Measurements from ENCODE around the gene HECTD3.
A peak's percentile ranks its signal among the peaks of the same experiment; 100 is the strongest.
"Not testable (repeated sequence)": the region's sequence is repeated elsewhere in the genome, so short reads cannot be mapped to it uniquely, and the experiment has no call there.

HECTD3 gene

DNA sequence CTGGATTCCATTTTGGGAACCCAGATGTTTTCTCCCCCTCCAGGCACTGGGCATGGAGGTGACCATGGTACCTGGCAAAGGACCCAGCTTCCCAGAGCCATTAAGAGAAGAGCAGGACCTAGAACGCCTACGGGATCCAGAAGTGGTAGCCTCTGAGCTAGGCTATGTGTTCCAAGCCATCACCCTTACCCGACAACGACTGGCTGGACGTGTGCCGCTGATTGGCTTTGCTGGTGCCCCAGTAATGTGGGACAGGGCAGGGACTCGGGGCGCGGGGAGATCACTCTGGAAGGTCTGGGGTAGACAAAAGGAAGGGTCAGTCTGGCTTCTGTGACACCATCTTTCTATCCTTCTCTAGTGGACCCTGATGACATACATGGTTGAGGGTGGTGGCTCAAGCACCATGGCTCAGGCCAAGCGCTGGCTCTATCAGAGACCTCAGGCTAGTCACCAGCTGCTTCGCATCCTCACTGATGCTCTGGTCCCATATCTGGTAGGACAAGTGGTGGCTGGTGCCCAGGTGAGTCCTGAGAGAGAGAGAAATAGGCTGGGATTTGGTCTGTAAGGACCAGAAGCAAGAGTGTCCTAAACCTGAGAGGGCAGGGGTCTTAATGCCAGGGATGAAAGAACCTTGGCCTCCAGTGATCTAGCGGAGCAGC is 2.6 kb upstream of the HECTD3 start:
- DNase-seq = no peak

DNA sequence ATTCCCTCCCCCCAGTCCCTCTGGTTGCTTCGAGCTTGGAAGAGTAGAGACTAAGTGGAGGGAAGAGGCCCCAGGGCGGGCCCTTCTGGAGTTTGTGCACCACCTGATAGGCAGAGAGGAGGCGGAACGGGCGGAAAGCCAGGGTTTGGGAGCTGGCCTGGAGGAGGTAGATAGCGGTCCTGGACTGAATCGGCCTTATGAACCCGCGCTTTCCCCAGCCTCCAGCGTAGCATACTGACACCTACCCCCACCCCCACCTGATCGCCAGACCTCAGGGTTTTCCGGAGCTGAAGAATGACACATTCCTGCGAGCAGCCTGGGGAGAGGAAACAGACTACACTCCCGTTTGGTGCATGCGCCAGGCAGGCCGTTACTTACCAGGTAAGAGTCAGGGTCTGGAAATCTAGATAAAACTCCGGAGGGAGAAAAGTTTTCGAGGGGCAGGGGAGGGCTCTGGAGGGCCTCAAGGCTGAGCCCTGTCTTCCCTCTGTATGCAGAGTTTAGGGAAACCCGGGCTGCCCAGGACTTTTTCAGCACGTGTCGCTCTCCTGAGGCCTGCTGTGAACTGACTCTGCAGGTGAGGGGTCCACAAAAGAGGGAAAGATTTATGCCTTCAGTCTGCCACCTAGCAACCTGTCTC is 1.6 kb upstream of the HECTD3 start:
- DNase-seq = no peak

DNA sequence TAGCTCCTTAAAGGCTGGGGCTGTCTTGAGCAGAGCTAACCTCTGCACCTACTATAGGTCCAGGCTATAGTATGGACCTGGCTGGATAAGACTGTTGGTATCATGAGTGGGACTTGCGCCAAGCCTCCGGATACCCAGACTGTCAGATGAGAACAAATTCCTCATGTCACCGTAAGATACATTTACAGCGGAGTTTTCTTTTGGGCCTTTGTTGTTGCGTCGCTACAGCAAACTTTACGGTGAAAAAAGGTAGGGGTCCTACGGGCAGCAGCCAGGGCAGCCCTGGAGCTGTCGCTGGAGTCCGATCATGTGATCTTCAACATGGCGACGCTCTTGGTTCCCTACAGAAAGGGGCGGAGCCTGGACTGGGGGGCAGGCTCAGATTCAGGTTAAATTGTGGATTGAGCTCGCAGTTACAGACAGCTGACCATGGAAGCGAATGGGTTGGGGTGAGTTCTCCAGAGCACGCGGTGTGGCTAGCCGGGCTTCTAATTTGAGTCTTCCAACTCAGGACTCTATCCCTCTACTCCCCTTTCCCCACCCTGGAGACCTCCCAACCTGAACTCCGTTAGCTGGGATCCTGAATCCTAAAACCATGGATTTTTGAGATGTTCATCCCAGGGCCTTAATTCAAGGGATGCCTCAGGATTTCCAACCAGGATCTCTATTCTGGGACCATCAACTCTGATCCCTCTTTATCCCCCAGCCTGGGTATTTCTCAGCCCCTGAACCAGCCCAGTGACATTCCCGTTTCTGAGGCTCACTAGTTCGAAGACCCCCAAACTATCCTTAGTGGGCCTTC is 914 bp upstream of the HECTD3 start, which contains the start of gene UROD:
TSS of gene UROD (plus strand) at position 418 of the 802 bp plus-strand sequence. CDS start at position 430, 12 bp downstream.
- DNase-seq = peak; percentile 88

DNA sequence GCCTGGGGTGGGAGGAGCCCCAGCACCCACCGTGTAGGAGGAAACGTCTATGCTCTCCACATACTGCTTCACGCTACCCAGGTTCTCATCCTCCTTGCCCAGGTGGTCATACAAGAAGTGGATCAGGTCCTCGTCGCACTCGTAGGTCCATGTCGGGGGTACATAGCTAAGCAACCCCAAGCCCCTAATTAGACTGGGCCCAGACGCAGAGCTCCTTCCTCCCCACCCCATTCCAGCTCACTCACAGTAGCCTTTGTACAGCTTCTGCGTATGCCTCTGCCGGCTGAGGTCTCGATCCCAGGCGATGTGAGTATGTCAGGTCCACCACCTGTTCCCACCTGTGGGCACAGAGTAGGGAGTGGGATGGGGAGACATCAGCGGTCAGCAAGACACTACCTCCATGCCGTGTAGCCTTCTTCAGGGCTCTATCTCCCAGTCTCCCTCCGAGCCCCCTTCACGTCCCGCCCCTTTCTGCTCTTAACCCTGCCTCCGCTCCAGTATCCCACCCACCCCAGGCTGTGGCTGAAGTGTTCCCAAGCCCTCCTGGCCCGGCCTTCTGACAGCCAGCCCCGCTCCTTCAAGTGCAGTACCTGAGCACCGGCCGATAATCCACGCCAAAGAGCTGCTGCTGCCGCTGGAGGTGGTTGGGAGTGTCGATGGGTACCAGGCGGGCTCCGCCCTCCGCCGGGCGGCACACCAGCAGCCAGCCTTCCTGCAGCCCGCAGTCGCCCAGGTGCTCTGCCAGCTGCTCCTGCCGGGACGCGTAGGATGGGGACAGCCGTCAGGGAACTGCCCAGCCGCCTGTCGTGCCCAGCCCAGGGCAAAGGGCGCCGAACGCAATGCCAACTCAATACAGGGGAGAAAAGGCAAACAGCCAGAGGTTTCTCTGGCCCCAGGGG is 919 bp downstream of the HECTD3 start:
- no peak for DNase-seq

DNA sequence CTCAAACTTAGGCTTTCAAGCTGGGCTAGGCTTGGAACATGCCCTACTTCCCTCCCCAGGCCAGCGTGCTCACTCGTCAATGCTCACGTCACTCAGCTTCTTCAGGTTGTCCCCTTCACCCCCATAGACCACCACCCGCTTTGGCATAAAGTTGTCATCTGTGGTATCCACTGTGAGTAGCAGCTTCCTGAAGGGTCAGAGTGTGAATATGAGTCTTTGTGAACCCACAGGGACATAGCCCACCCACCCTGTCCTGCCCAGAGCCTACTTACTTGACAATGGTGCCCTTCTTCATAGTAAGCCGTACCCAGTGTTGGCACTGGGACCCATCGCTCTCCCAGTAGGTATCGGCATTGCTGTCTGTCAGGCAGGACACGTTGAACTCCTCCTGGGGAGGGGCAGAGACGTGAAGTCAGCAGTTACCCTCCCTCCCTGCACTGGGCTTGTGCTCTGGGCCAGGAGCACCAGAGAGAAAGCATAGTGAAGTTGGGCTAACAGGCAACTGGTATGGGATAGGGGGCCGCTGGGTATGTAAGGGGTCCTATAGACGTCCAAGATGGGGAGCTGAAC is 1.7 kb downstream of the HECTD3 start:
- DNase-seq = no peak

DNA sequence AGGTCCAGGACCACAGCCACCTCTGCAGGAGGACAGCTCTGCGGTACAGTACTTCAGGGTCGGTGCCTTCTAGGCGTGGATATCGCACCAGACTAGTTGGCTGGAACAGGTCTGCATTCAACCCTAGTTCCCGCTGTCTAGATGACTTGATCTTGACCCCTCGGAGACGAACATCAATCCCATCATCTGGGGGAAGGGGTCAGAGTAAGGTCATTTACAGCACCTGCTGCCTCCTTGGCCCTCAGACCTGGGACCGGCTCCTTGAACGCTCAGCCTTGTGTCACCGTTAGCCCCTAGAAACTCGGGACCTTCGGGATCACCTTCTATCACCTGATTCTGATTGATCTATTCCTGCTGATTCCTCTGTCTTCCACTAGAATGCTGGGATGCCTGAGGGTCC is 2.6 kb downstream of the HECTD3 start:
- DNase-seq = no peak

DNA sequence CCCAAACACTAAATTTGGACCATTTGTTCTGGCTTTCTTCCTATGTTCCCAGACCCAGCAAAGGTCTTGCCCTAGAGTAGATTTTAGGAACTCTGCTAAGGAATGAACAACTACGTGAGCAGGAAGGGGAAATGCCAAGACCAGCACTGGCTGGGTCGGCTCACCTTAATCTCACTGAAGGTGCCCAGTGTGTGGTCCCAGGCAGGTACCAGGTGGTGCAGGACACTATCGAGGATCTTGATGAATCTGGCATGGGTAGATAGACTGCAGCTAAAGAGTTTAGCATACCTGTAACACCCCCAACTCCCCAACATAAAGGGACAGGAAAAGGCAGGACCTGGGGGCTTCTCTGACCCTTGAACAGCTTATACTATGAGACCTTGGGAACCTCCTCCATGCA is 3.0 kb downstream of the HECTD3 start:
- DNase-seq = no peak

DNA sequence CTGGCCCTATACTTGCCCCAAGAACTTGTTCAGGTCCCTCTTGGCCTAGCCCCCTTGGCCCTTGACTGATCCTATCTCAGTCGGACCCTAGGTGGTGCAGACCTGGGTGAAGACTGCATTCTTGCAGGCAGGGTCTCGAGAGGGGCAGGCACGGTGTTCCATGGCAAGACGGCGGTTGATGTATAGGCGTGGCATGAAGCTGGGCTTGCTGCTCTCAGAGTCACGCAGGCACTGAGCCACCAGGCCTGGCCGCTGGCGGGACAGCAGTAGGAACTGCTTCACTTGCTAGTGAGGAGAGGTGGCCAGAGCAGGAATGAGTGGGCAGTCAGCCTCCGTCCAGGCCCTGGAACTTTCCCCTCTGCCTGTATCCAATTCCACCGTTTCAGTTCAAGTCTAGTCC is 3.8 kb downstream of the HECTD3 start:
- no peak for DNase-seq

DNA sequence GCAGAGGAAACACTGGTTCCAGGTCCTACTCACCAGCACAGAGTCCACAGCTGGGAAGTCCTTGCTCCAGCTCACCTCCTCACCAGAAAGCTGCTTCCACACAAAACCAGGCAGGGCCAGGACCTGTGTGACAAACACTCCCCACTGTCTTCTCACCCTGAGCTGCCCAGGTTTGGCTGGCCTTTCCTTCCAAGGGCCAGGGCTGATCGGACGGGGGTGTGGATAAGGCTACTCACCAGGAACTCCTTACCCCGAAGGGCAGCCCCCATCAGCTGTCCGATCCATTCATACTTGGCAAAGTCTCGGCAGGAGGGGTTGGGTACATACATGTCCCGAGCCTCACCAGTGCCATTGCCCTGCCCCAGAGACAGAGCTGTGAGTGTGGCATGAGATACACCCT is 5.4 kb downstream of the HECTD3 start:
- no peak for DNase-seq

DNA sequence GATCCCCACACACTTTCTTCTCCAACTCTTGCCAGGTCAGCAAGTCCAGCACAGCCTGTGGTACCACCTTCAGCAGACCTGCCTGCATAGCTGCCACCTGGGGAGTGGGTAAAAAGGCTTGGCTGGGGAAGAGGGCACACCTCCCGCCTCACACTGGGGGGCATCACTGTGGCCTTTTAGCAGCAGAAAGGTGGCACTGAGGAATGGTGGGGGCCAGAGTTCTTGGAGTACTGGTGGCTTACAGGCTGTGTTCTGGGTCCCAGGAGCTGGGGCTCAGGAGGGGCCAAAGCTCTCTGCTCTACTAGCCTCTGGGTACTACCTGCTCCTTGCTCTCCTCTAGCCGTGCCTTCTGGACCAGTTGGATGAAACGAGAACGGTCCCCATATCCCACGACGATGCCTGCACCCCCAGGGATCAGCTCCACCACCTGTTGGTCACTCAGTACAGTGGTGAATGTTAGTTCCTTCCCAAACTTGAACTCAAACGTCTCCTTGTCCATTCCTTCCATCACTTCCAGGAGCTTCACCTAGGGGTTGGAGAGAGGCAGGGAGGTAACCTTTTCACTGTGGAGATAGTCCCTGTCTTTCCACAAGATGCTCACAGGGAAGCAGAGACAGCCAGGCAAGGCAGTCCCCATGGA is 6.7 kb downstream of the HECTD3 start:
- DNase-seq = no peak

DNA sequence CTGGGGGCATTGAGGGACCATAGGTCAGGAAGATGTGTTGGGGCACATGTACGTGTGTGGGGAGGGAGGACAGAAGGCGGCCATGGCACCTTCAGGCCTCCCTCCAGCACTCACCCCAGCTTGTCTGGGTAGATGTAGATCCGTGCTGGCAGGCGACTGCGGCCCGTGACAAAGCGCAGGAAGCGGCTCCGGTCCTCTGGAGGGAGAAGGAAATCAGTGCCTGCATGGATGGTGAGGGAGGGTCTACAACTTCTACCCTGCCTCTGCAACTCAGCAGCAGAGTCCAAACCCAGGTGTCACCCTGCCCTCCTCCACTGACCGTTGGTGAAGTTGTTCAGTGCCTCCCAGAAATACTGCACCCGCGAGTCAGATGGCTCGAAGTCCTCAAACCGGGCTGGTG is 7.4 kb downstream of the HECTD3 start:
- DNase-seq = no peak

DNA sequence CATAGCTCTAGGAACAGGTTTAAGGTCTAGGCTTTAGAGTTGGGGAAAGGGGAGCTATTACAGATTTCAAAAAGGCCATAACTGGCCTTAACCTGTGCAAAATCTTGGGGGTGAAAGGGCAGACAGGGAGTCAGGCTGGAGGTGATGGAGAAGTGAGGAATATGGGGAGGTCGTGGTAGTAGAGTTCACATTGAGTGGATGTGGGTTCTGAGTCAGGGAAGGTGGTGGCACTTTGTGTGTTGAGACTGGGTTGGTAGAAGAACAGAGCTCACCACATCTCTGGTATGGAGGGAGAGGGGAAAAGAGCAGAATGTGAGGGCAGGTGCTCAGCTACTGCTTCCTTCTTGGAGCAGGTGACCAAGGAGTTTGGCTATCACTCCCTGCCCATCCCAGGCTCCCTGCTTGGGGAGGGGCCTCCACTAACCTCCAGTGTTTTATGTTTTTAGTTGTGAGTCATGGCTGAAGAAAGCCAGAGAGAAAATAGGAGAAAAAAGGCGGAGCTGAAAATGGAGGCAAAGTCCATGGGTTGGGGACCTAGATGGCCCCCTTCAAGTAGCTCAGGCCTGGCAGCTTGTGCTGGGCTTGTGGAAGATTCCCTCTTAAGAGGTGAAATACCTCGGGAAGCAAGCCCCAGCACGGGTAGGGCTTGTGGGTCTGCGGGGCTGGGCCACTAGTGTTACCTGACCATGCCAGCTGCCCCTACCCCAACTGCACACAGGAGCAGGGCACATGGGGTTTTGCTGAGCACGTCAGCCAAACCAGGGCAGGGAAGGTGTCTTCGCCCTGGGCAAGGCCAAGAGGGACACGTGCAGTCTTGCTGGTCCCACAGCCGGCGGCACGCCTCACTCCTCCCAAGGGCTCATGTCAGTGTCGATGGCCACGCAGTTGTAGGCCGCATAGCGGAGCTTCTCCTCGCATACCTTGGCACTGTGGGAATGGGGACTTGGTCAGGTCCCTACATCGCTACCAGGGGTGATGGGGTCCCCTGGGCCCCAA is 8.2 kb downstream of the HECTD3 start:
- DNase-seq = no peak

DNA sequence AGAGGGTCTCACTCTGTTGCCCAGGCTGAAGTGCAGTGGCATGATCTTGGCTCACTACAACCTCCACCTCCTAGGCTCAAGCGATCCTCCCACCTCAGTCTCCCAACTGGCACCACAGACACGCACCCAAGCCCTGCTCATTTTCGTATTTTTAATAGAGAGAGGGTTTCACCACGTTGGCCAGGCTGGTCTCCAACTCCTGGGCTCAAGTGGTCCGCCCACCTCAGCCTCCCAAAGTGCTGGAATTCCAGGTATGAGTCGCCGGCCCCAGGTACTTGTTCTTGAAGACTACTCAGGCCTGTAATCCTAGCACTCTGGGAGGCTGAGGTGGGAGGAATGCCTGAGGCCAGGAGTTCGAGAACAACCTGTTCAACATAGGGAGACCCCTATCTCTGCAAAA is 9.5 kb downstream of the HECTD3 start:
- not testable (repeated sequence) for DNase-seq

DNA sequence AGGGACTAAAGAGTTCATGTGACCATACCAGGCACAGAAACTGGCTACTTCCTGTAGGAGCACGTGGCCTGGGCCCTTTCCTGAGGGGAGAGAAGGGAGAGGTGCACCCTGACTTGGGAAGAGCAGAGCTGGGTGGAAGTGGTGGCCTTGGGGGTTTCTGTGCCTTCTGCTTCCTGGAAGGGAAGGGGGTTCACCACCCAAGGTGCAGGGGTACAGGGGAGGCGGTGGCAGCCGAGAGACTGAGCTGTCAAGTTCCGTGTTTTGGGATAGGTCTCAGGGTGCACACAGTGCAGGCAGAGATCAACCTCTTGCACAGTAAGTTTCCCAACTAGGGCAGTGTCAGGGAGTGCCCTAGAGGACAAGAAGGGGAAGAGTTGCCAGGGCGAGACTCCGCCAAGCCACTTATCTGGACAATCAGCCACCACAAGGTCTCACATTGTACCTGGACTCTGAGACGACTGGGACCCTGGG is 10.1 kb downstream of the HECTD3 start:
- no peak for DNase-seq

DNA sequence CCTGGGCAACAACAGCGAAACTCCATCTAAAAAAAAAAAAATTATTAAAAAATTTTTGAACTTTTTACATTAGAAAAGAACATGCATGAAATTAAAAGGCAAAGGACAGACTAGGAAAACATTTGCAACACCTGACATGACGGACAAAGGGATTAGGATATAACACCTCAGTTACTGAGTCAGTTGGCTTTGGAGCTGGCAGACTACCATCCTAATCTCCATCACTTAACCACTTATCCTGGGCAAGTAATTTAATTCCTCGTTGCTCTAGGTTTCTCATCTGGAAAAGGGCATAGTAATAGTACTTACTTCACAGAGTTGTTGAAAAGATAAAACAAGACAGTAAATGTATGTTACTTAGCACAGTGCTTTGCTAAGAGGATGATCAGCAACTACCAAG is 11.9 kb downstream of the HECTD3 start:
- DNase-seq = no peak

DNA sequence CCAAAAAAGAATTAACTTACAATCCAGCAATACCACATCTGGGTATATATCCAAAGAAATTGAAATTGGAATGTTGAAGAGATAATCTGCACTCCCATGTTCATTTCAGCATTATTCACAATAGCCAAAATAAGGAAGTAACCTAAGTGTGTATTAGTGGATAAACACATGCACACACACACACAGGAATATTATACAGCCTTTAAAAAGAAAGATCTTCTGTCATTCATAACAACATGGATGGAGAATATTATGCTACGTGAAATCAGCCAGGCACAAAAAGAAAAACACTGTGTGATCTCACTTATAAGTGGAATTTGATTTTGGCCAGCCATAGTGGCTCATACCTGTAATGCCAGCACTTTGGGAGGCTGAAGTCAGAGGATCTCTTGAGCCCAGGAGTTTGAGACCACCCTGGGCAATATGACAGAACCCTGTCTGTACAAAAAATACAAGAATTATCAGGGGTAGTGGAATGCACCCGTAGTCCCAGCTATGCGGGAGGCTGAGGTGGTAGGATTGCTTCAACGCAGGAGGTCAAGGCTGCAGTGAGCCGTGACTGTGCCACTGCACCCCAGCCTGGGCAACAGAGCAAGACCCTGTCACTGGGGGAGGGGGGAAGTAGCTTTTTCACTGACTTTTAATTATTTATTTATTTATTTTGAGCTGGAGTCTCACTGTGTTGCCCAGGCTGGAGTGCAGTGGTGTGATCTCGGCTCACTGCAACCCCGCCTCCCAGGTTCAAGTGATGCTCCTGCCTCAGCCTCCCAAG is 15.5 kb downstream of the HECTD3 start:
- no peak for DNase-seq

DNA sequence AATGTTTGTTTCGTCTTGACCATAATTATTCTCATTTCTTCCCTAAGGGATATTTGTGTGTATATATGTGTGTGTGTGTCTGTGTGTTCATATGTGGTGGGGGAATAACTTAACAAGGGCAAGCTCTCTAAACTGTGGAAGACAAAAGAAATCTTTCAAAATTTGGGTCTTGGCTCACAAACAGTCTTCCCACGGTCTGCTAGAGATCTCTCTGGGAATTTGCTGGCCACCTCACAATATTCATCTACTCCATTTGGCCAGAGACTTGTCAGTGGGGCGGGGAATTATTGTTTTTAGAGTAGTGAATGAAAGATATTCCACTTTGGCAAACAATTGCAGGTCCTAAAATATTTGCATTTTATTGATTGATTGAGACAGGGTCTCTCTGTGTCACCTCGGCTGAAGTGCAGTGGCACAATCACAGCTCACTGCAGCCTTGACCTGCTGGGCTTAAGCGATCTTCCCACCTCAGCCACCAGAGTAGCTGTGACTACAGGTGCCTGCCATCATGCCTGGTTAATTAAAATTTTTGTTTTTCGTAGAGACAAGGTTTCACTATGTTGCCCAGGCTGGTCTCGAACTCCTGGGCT is 16.7 kb downstream of the HECTD3 start:
- DNase-seq = no peak

DNA sequence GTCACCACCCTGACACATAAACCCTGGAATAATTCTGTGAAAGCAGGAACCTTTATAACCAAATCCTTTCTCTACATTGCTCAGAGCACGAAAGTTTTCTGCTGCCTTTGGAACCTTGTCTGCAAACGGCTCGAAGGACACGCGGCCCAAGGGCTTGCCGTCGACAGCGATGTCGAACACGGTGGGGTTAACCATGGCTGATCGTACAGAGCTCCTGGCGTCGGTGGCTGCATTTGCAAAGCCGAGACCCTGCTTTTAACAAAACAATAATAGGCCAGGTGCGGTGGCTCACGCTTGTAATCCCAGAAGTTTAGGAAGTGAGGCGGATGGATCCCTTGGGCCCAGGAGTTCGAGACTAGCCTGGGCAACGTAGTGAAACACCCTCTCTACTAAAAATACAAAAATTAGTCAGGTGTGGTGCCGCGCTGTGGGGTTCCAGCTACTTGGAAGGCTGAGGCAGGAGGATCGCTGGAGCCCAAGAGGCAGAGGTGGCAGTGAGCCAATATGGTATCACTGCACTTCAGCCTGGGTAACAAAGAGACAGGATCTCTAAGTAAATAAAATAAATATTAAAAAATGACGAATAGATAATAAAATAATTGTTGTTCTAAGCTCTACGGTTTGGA is 22.5 kb downstream of the HECTD3 start:
- DNase-seq = no peak
